Keratinocyte (primary cell): ENCODE data around the gene PHAF1. TPM values are rescaled to one million over a fixed set of nuclear protein-coding genes. Genes with fewer than 3 reads are reported as not detected.

Experiments used
- DNase-seq: peaks from one replicate; pipeline ENCODE4 v3.0.0-alpha.2; 2011; ENCODE audit warnings: low read depth, missing footprints, low spot score
- FAIRE-seq: peaks from 2 replicates; lab custom pipeline; 2011; peaks lifted over from hg19 to GRCh38; lab: Jason Lieb, UNC
- H2AFZ ChIP-seq: 2 replicates; pipeline ENCODE4 v1.6.0; 2012; ENCODE audit warnings: low read length, control low read depth, inconsistent platforms; ENCODE audit not compliant: control insufficient read depth
- H3K27ac ChIP-seq: 2 replicates; pipeline ENCODE4 v1.5.1; 2011; ENCODE audit warnings: low read length; ENCODE audit not compliant: control insufficient read depth, insufficient read depth
- H3K27me3 ChIP-seq: 3 replicates; pipeline ENCODE4 v1.6.0; 2011; ENCODE audit warnings: low read length; ENCODE audit not compliant: control insufficient read depth, insufficient read depth; ENCODE audit errors: extremely low read depth
- H3K36me3 ChIP-seq, 2 experiments: 2 replicates in 1 of 2; 3 replicates in 1 of 2; pipeline ENCODE4 v1.5.1; 2011; ENCODE audit warnings: low read length in 2 of 2, mild to moderate bottlenecking in 1 of 2; ENCODE audit not compliant: control insufficient read depth in 2 of 2, insufficient read depth in 2 of 2; ENCODE audit errors: extremely low read depth in 1 of 2
- H3K4me1 ChIP-seq: 3 replicates; pipeline ENCODE4 v1.5.1; 2011; ENCODE audit warnings: low read length; ENCODE audit not compliant: control insufficient read depth, insufficient read depth; ENCODE audit errors: extremely low read depth
- H3K4me2 ChIP-seq: 3 replicates; pipeline ENCODE4 v1.6.0; 2011; ENCODE audit warnings: low read depth, low read length; ENCODE audit not compliant: control insufficient read depth, insufficient read depth; ENCODE audit errors: extremely low read depth
- H3K4me3 ChIP-seq, 3 experiments: fragments of 200-600 bp in 1 of 3; sonication (generic) in 1 of 3; 2 replicates in 2 of 3; 3 replicates in 1 of 3; pipeline ENCODE4 v1.5.1; 2011 to 2016; ENCODE audit warnings: low read length in 3 of 3, mild to moderate bottlenecking in 3 of 3, control low read depth in 2 of 3, inconsistent platforms in 1 of 3, low read depth in 1 of 3, mixed read lengths in 1 of 3, mixed run types in 1 of 3, moderate library complexity in 1 of 3; ENCODE audit not compliant: control insufficient read depth in 2 of 3, insufficient read depth in 2 of 3; ENCODE audit errors: extremely low read depth in 1 of 3
- H3K79me2 ChIP-seq: 2 replicates; pipeline ENCODE4 v1.6.0; 2012; ENCODE audit warnings: low read length; ENCODE audit not compliant: control insufficient read depth, insufficient read depth
- H3K9ac ChIP-seq: 3 replicates; pipeline ENCODE4 v1.6.0; 2011; ENCODE audit warnings: low read length; ENCODE audit not compliant: control insufficient read depth, insufficient read depth; ENCODE audit errors: extremely low read depth
- H3K9me1 ChIP-seq: 3 replicates; pipeline ENCODE4 v1.6.0; 2011; ENCODE audit warnings: low read length; ENCODE audit not compliant: control insufficient read depth, insufficient read depth; ENCODE audit errors: extremely low read depth
- H3K9me3 ChIP-seq: 2 replicates; pipeline ENCODE4 v1.5.1; 2012; ENCODE audit warnings: low read depth, low read length; ENCODE audit not compliant: control insufficient read depth
- H4K20me1 ChIP-seq: 3 replicates; pipeline ENCODE4 v1.6.0; 2011; ENCODE audit warnings: low read length; ENCODE audit not compliant: control insufficient read depth, insufficient read depth; ENCODE audit errors: extremely low read depth
- CTCF ChIP-seq, 3 experiments: IDR thresholded peaks in 1 of 3; conservative IDR thresholded peaks in 1 of 3; optimal IDR thresholded peaks in 1 of 3; 2 replicates in 2 of 3; 3 replicates in 1 of 3; pipeline versions ENCODE3 to v1.5.1; 2011; ENCODE audit warnings: low read length in 3 of 3, mild to moderate bottlenecking in 3 of 3, moderate library complexity in 2 of 3, control low read depth in 1 of 3, inconsistent platforms in 1 of 3; ENCODE audit not compliant: insufficient read depth in 2 of 3; ENCODE audit errors: extremely low read depth in 1 of 3
- EZH2 ChIP-seq: IDR thresholded peaks from one replicate; pipeline ENCODE4 v1.6.1; 2012; ENCODE audit warnings: inconsistent platforms, mild to moderate bottlenecking, low read length, moderate library complexity
- dilution Hi-C: fragments of 300-500 bp; cut with MboI; formaldehyde crosslinking; loops from one replicate; pipeline ENCODE4 v1.7.0; 2020; ENCODE audit warnings: low sequenced_read_pairs; ENCODE audit not compliant: extremely low pct_ligation_motif_present
- polyA plus RNA-seq, 5 experiments: library from polyadenylated mRNA; depleted of rRNA in 3 of 5; stranded (reverse) in 3 of 5; stranded (forward) in 1 of 5; unstranded in 1 of 5; fragments of >200 nt; gene quantifications; 1 replicate in 1 of 5; 2 replicates in 3 of 5; 3 replicates in 1 of 5; pipeline versions ENCODE4 v1.2.1 to v1.2.3, GENCODE V29; 2011 to 2012; ENCODE audit warnings: missing spikeins in 2 of 5, low read depth in 1 of 5, low replicate concordance in 1 of 5

PHAF1 gene
- polyA plus RNA-seq, 1 donor (not counting 4 experiments of a cell fraction or from before 2014, with no cell fraction given) = 26.7 TPM

- Histone ChIP-seq H3K27ac (no peak overlapping the region), H3K9me3 (no peaks in the 10 kb centered on the region), H2AFZ (no peak overlapping the region), H4K20me1 (no peaks in the 10 kb centered on the region), H3K36me3 (no peaks in the 10 kb centered on the region), H3K27me3 (peaks cover 7% of the 10 kb centered on the region), H3K79me2 (no peaks in the 10 kb centered on the region), H3K9me1 (no peaks in the 10 kb centered on the region), H3K4me2 (peak overlapping the region; percentile 65), H3K9ac (no peak overlapping the region), H3K4me3 (peak overlapping the region in 2 of 3 experiments; percentile 16 to 56), H3K4me1 (peaks cover 22% of the 10 kb centered on the region)
- dilution Hi-C loops = no loop called here
- TF ChIP-seq EZH2 (no peak), CTCF (optimal IDR thresholded peaks at IDR 0.05 in 1 of 3, IDR thresholded peaks at IDR 0.05 in 1 of 3, conservative IDR thresholded peaks at IDR 0.05 in 1 of 3; ENCODE audit: extremely low read depth in 1 of 3, insufficient read depth in 2 of 3, low read length in 3 of 3) (no peak)
- FAIRE-seq (no peak), DNase-seq (no peak)
Observed at GRCh38 chr16:67163999-67164558, 54.3 kb downstream of the PHAF1 start.

GRCh38 chr16:67164599-67165061 is 54.9 kb downstream of the PHAF1 start, which contains the start of gene HSF4:
Gene HSF4, plus strand, starts transcription at chr16:67164745. Its CDS starts 67 bp downstream, at chr16:67164812.
- H3K79me2 ChIP-seq = no peaks in the 10 kb centered on the region
- H3K36me3 ChIP-seq = no peaks in the 10 kb centered on the region
- no peak within 1 kb of the TSS for H3K27ac ChIP-seq
- DNase-seq (no peak), FAIRE-seq (no peak)
- H3K4me2 ChIP-seq = peak within 1 kb of the TSS; percentile 65
- dilution Hi-C loops = no loop called here
- H3K9me1 ChIP-seq = no peaks in the 10 kb centered on the region
- H2AFZ ChIP-seq = peak within 1 kb of the TSS; percentile 36
- peaks cover 25% of the 10 kb centered on the region for H3K4me1 ChIP-seq
- H3K27me3 ChIP-seq = peaks cover 7% of the 10 kb centered on the region
- H4K20me1 ChIP-seq = no peaks in the 10 kb centered on the region
- peak within 1 kb of the TSS in 2 of 3 experiments; percentile 16 to 56 for H3K4me3 ChIP-seq
- no peaks in the 10 kb centered on the region for H3K9me3 ChIP-seq
- TF ChIP-seq EZH2 (no peak), CTCF (optimal IDR thresholded peaks at IDR 0.05 in 1 of 3, IDR thresholded peaks at IDR 0.05 in 1 of 3, conservative IDR thresholded peaks at IDR 0.05 in 1 of 3; ENCODE audit: extremely low read depth in 1 of 3, insufficient read depth in 2 of 3, low read length in 3 of 3) (no peak)
- H3K9ac ChIP-seq = no peak within 1 kb of the TSS
